GM12878 (cell line): ENCODE results near the gene GDNF. TPM values are rescaled to one million over a fixed set of nuclear protein-coding genes. Genes with fewer than 3 reads are reported as not detected.

ENCODE experiments used
- ATAC-seq: fragments of 200-7000 bp; cut with Tn5 transposase; 3 replicates; pipeline ENCODE4 v1.9.1; 2020; ENCODE audit warnings: mild to moderate bottlenecking, moderate library complexity
- BruUV-seq: library from RNA; stranded (reverse); fragments of 400-500 nt; replicated peaks from 2 replicates; lab custom pipeline; 2021; lab: Mats Ljungman, UMichigan
- CTCF ChIA-PET: fragments of 300-600 bp; sonication (Branson Sonifier 250); formaldehyde crosslinking; extraction: SDS; loops from one replicate; lab custom pipeline; 2021; ENCODE audit warnings: inconsistent platforms; lab: Yijun Ruan, JAX
- POLR2A ChIA-PET: fragments of 350-600 bp; formaldehyde crosslinking; extraction: SDS; loops from one replicate; lab custom pipeline; 2021; ENCODE audit warnings: inconsistent platforms; lab: Charles Lee
- RAD21 ChIA-PET: fragments of 300-600 bp; sonication (Branson Sonifier 250); formaldehyde crosslinking; loops from one replicate; lab custom pipeline; 2023; ENCODE audit warnings: antibody characterized with exemption; ENCODE audit not compliant: unreplicated experiment; lab: Charles Lee
- SMC1A ChIA-PET: fragments of 300-600 bp; sonication (Branson Sonifier 250); formaldehyde crosslinking; loops from one replicate; lab custom pipeline; 2023; ENCODE audit not compliant: unreplicated experiment, uncharacterized antibody; lab: Charles Lee
- DNase-seq: peaks from one replicate; pipeline ENCODE4 v3.0.0-alpha.2; 2011; ENCODE audit warnings: low read depth, low spot score
- FAIRE-seq: peaks from 3 replicates; lab custom pipeline; 2011; peaks lifted over from hg19 to GRCh38; lab: Jason Lieb, UNC
- H2AFZ ChIP-seq: 2 replicates; pipeline ENCODE4 v1.6.0; 2011; ENCODE audit warnings: low read depth, low read length, control low read depth; ENCODE audit not compliant: control insufficient read depth
- H3K27ac ChIP-seq: 2 replicates; pipeline ENCODE4 v1.5.1; 2011; ENCODE audit warnings: control low read depth; ENCODE audit not compliant: control insufficient read depth, insufficient read depth
- H3K27me3 ChIP-seq, 2 experiments: replicated peaks in 1 of 2; 2 replicates each; pipeline versions ENCODE4 v1.6.0 to v1.6.1; 2011; ENCODE audit warnings: low read length in 1 of 2; ENCODE audit not compliant: control insufficient read depth in 2 of 2, insufficient read depth in 2 of 2
- H3K36me3 ChIP-seq, 2 experiments: 2 replicates each; pipeline ENCODE4 v1.5.1; 2011; ENCODE audit warnings: low read length in 1 of 2; ENCODE audit not compliant: control insufficient read depth in 2 of 2, insufficient read depth in 2 of 2
- H3K4me1 ChIP-seq: 2 replicates; pipeline ENCODE4 v1.6.1; 2011; ENCODE audit warnings: mild to moderate bottlenecking, low read length, moderate library complexity, mixed read lengths; ENCODE audit not compliant: control insufficient read depth, insufficient read depth
- H3K4me2 ChIP-seq: 2 replicates; pipeline ENCODE4 v1.6.0; 2011; ENCODE audit warnings: control low read depth; ENCODE audit not compliant: control insufficient read depth, insufficient read depth
- H3K4me3 ChIP-seq: fragments of 200-600 bp; sonication (generic); 2 replicates; pipeline ENCODE4 v1.5.1; 2016
- H3K79me2 ChIP-seq: 2 replicates; pipeline ENCODE4 v1.6.0; 2011; ENCODE audit warnings: low read length; ENCODE audit not compliant: control insufficient read depth, insufficient read depth
- H3K9ac ChIP-seq: 2 replicates; pipeline ENCODE4 v1.8.0; 2011; ENCODE audit warnings: low read length, control low read depth, mixed read lengths; ENCODE audit not compliant: control insufficient read depth, insufficient read depth
- H3K9me3 ChIP-seq: replicated peaks from 3 replicates; pipeline ENCODE4 v1.5.1; 2011; ENCODE audit warnings: mild to moderate bottlenecking, low read length; ENCODE audit not compliant: control insufficient read depth, insufficient read depth
- H4K20me1 ChIP-seq: 2 replicates; pipeline ENCODE4 v1.6.0; 2011; ENCODE audit not compliant: control insufficient read depth, insufficient read depth
- CEBPZ ChIP-seq: fragments of 150-350 bp; IDR thresholded peaks from 2 replicates; pipeline ENCODE4 v1.6.1; 2016; ENCODE audit warnings: low read depth, low read length
- CUX1 ChIP-seq: IDR thresholded peaks from 2 replicates; pipeline ENCODE4 v1.6.1; 2012; ENCODE audit warnings: improper control_type of control experiment, low read depth, low read length; ENCODE audit not compliant: insufficient replicate concordance
- NFYB ChIP-seq: IDR thresholded peaks from 2 replicates; pipeline ENCODE4 v1.6.1; 2011; ENCODE audit warnings: low read depth, mild to moderate bottlenecking, low read length, improper control_type of control experiment, moderate library complexity; ENCODE audit not compliant: insufficient read depth
- PBX3 ChIP-seq: IDR thresholded peaks from 2 replicates; pipeline ENCODE4 v1.6.1; 2011; ENCODE audit warnings: mild to moderate bottlenecking, low read depth, low read length, moderate library complexity; ENCODE audit not compliant: insufficient replicate concordance
- PKNOX1 ChIP-seq: fragments of 450-650 bp; IDR thresholded peaks from 2 replicates; pipeline ENCODE4 v1.6.1; 2016; ENCODE audit warnings: mild to moderate bottlenecking
- PML ChIP-seq: IDR thresholded peaks from 2 replicates; pipeline ENCODE4 v1.6.1; 2012; ENCODE audit warnings: low read length, inconsistent platforms
- POLR2A ChIP-seq: IDR thresholded peaks from 2 replicates; pipeline ENCODE4 v1.6.1; 2011; ENCODE audit warnings: low read depth, mild to moderate bottlenecking, low read length
- RAD21 ChIP-seq: IDR thresholded peaks from 2 replicates; pipeline ENCODE4 v1.6.1; 2011; ENCODE audit warnings: mild to moderate bottlenecking, low read depth, low read length, moderate library complexity; ENCODE audit not compliant: insufficient read depth
- WGBS: methylation state at CpG from one replicate; pipeline ENCODE4 v1.1.6; 2016; ENCODE audit warnings: low lambda C conversion rate; ENCODE audit not compliant: insufficient replicate concordance, insufficient coverage; ENCODE audit errors: missing lambda C conversion rate; 5-methylcytosine and 5-hydroxymethylcytosine counted together
- in situ Hi-C: fragments of 300-500 bp; cut with MboI; formaldehyde crosslinking; loops from 9 replicates; pipeline ENCODE4 v1.14.3; 2018; ENCODE audit warnings: mixed read lengths
- intact Hi-C: fragments of 100-400 bp; cut with micrococcal nuclease; formaldehyde crosslinking; loops from one replicate; pipeline ENCODE4 v1.14.2; 2022; ENCODE audit not compliant: unreplicated experiment
- polyA plus RNA-seq, 11 experiments: library from polyadenylated mRNA; depleted of rRNA in 4 of 11; unstranded in 6 of 11; stranded (reverse) in 5 of 11; fragments of >200 nt; fragmentation: Nextera tagmentation in 4 of 11; fragmentation: Illumina TruSeq in 1 of 11; extraction: Ambion mirVana in 4 of 11; extraction: Trizol in 1 of 11; gene quantifications; 1 replicate in 1 of 11; 2 replicates in 10 of 11; pipeline versions ENCODE4 v1.2.1 to v1.2.3, GENCODE V29; 2011 to 2016; ENCODE audit warnings: inconsistent platforms in 2 of 11, missing spikeins in 2 of 11, low read depth in 1 of 11
- total RNA-seq, 4 experiments: library from RNA; depleted of rRNA in 3 of 4; stranded (reverse); fragments of >200 nt in 3 of 4; fragmentation: Illumina TruSeq in 1 of 4; extraction: Trizol in 1 of 4; gene quantifications; 2 replicates each; pipeline versions ENCODE4 v1.2.1 to v1.2.3, GENCODE V29; 2013 to 2021

GDNF gene
- total and polyA plus RNA-seq, 10 of the 15 experiments (the other 5 are each of a cell fraction or from before 2014, with no cell fraction given) = not detected

- TF ChIP-seq CEBPZ = no peak
- TF ChIP-seq POLR2A = no peak
Measured at GRCh38 chr5:37814699-37815098, 25.1 kb downstream of the GDNF start (continued).

- ATAC-seq = no peak
- in situ Hi-C loops = no loop called here
- SMC1A ChIA-PET = no interaction called here
Measured at GRCh38 chr5:37812365-37812764, 27.5 kb downstream of the GDNF start.

More at GRCh38 chr5:37812365-37812764, 27.5 kb downstream of the GDNF start:
- ChIA-PET POLR2A (no interaction called here), RAD21 (no interaction called here), CTCF (interaction anchor here (1.1 kb wide), 1 partner anchor 399 kb away, joined by 7 read pairs; no protein-coding TSS in a partner anchor)
- Histone ChIP-seq H3K79me2 (no peaks in the 10 kb centered on the region), H3K4me2 (no peak overlapping the region), H3K4me1 (peaks cover 4% of the 10 kb centered on the region), H3K9ac (no peak overlapping the region), H2AFZ (no peak overlapping the region), H3K4me3 (no peak overlapping the region), H3K36me3 (no peaks in the 10 kb centered on the region), H3K27me3 (no peaks in the 10 kb centered on the region), H3K9me3 (no peaks in the 10 kb centered on the region; the same call in 2 of the 3 replicates), H4K20me1 (no peaks in the 10 kb centered on the region), H3K27ac (no peak overlapping the region)
- intact Hi-C loops = no loop called here
- FAIRE-seq = no peak
- no TSS peak for BruUV-seq
- no peak for DNase-seq
- WGBS = 73% methylated on average over 2 of the region's 2 CpGs
- TF ChIP-seq NFYB (peak; percentile 53; the same call in 1 of the 2 replicates), PKNOX1 (peak; percentile 81), RAD21 (no peak), PML (no peak), PBX3 (peak; percentile 70), CUX1 (no peak)
- TF ChIP-seq, all 136 proteins: peak for 3
